ENCODE results near the gene MT1M.

Gene MT1M

GRCh38 chr16:56609463-56609921 is 23.0 kb upstream of the MT1M start (continued):
- TF ChIP-seq ZNF138 (tag by site-specific recombination; IDR thresholded peaks at IDR 0.05; ENCODE audit: borderline replicate concordance) (no peak), ZNF140 (tag by site-specific recombination; IDR thresholded peaks at IDR 0.05) (no peak), TRIM28 (IDR thresholded peaks at IDR 0.05; ENCODE audit: borderline replicate concordance, low read length) (no peak), ZNF324 (tag by site-specific recombination; IDR thresholded peaks at IDR 0.05) (no peak), ZNF202 (tag by site-specific recombination; IDR thresholded peaks at IDR 0.05; ENCODE audit: borderline replicate concordance) (no peak), ZNF366 (tag by site-specific recombination; conservative IDR thresholded peaks at IDR 0.05) (peak; percentile 15; the same call in 1 of the 2 replicates), BCL11B (tag by site-specific recombination; IDR thresholded peaks at IDR 0.05; ENCODE audit: low read depth) (no peak), ZNF488 (tag by site-specific recombination; IDR thresholded peaks at IDR 0.05) (no peak), ZNF518A (tag by site-specific recombination; conservative IDR thresholded peaks at IDR 0.05; ENCODE audit: low read depth) (no peak), ZNF521 (tag by site-specific recombination; IDR thresholded peaks at IDR 0.05) (no peak), ZNF654 (tag by site-specific recombination; IDR thresholded peaks at IDR 0.05; ENCODE audit: low read depth) (no peak), ZNF623 (tag by site-specific recombination; IDR thresholded peaks at IDR 0.05) (no peak; the same call in 1 of the 2 replicates), ZBTB49 (tag by site-specific recombination; IDR thresholded peaks at IDR 0.05; ENCODE audit: low read depth) (no peak), ZFP37 (tag by site-specific recombination; IDR thresholded peaks at IDR 0.05) (no peak), ZNF335 (tag by site-specific recombination; conservative IDR thresholded peaks at IDR 0.05) (peak; percentile 54), MEIS1 (CRISPR knock-in tag; IDR thresholded peaks at IDR 0.05; ENCODE audit: borderline replicate concordance) (no peak), ZNF16 (tag by site-specific recombination; IDR thresholded peaks at IDR 0.05; ENCODE audit: low read depth) (no peak), MZF1 (tag by site-specific recombination; IDR thresholded peaks at IDR 0.05; ENCODE audit: borderline replicate concordance) (peak; percentile 99), FEZF1 (tag by site-specific recombination; IDR thresholded peaks at IDR 0.05) (peak; percentile 14; the same call in 1 of the 2 replicates)
- TF ChIP-seq, protein P1, sequence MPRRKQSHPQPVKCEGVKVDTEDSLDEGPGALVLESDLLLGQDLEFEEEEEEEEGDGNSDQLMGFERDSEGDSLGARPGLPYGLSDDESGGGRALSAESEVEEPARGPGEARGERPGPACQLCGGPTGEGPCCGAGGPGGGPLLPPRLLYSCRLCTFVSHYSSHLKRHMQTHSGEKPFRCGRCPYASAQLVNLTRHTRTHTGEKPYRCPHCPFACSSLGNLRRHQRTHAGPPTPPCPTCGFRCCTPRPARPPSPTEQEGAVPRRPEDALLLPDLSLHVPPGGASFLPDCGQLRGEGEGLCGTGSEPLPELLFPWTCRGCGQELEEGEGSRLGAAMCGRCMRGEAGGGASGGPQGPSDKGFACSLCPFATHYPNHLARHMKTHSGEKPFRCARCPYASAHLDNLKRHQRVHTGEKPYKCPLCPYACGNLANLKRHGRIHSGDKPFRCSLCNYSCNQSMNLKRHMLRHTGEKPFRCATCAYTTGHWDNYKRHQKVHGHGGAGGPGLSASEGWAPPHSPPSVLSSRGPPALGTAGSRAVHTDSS (tag by site-specific recombination; IDR thresholded peaks at IDR 0.05) = no peak
